Upper lobe of right lung (tissue), 1 donor: ENCODE measurements around the gene PATL1. TPM values are rescaled to one million over a fixed set of nuclear protein-coding genes. Genes with fewer than 3 reads are reported as not detected.
"Not testable (repeated sequence)": the region's sequence is repeated elsewhere in the genome, so short reads cannot be mapped to it uniquely, and the experiment has no call there.

Source experiments
- ATAC-seq: fragments of 200-7000 bp; cut with Tn5 transposase; one replicate; pipeline ENCODE4 v1.9.1; 2020; ENCODE audit warnings: mild to moderate bottlenecking, moderate library complexity
- DNase-seq: peaks from one replicate; pipeline ENCODE4 v3.0.0-alpha.2; 2020
- H3K27ac ChIP-seq: fragments of 200-600 bp; one replicate; pipeline ENCODE4 v1.8.0; 2022
- H3K27me3 ChIP-seq: fragments of 200-600 bp; one replicate; pipeline ENCODE4 v1.8.0; 2022; ENCODE audit warnings: mild to moderate bottlenecking
- H3K36me3 ChIP-seq: fragments of 200-600 bp; one replicate; pipeline ENCODE4 v1.8.0; 2022
- H3K4me1 ChIP-seq: fragments of 200-600 bp; one replicate; pipeline ENCODE4 v1.8.0; 2022
- H3K4me3 ChIP-seq: fragments of 200-600 bp; one replicate; pipeline ENCODE4 v1.8.0; 2022; ENCODE audit warnings: mild to moderate bottlenecking
- H3K9me3 ChIP-seq: fragments of 200-600 bp; one replicate; pipeline ENCODE4 v1.8.0; 2022
- intact Hi-C: fragments of 100-400 bp; cut with DNase I; formaldehyde crosslinking; loops from one replicate; pipeline ENCODE4 v1.11.0; 2022
- total RNA-seq: library from RNA; stranded (reverse); fragmentation: NEBNext Ultra II Directional; extraction: Animal tissue kit (Norgen Biotek cat#: 25700); gene quantifications from one replicate; pipeline ENCODE4 v1.2.1, GENCODE V29; 2021
- TF ChIP-seq, protein P1 (sequence below): fragments of 200-600 bp; IDR thresholded peaks from one replicate; pipeline ENCODE4 v1.8.0; 2022; ENCODE audit warnings: antibody characterized with exemption
- donor health status: DM: no; HTN: yes; CAD: no; lungs with severe emphysema.

Gene PATL1
- total RNA-seq, 1 donor from 2014 or later = 35.9 TPM

DNA sequence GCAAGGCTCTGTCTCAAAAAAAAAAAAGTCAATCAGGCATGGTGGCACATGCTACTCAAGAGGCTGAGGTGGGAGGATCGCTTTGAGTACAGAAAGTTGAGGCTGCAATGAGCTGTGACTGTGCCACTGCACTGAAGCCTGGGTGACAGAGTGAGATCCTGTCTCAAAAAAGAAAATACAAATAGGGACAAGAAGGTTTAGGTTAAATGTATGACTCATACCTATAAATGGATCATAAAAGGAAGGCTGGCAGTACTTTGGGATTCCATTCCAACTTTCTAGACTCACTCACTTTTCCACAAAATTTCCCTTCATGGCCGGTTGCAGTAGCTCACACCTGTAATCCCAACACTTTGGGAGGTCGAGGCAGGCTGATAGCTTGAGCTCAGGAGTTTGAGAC lies 27.7 kb downstream of the PATL1 start:
- Histone ChIP-seq H3K9me3 (no peaks in the 10 kb centered on the region), H3K27ac (no peak overlapping the region), H3K36me3 (peaks cover 95% of the 10 kb centered on the region), H3K4me3 (no peak overlapping the region), H3K4me1 (no peaks in the 10 kb centered on the region), H3K27me3 (no peaks in the 10 kb centered on the region)
- TF ChIP-seq, protein P1, sequence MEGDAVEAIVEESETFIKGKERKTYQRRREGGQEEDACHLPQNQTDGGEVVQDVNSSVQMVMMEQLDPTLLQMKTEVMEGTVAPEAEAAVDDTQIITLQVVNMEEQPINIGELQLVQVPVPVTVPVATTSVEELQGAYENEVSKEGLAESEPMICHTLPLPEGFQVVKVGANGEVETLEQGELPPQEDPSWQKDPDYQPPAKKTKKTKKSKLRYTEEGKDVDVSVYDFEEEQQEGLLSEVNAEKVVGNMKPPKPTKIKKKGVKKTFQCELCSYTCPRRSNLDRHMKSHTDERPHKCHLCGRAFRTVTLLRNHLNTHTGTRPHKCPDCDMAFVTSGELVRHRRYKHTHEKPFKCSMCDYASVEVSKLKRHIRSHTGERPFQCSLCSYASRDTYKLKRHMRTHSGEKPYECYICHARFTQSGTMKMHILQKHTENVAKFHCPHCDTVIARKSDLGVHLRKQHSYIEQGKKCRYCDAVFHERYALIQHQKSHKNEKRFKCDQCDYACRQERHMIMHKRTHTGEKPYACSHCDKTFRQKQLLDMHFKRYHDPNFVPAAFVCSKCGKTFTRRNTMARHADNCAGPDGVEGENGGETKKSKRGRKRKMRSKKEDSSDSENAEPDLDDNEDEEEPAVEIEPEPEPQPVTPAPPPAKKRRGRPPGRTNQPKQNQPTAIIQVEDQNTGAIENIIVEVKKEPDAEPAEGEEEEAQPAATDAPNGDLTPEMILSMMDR = no peak
- intact Hi-C loops = no loop called here
- no peak for ATAC-seq
- DNase-seq = no peak

DNA sequence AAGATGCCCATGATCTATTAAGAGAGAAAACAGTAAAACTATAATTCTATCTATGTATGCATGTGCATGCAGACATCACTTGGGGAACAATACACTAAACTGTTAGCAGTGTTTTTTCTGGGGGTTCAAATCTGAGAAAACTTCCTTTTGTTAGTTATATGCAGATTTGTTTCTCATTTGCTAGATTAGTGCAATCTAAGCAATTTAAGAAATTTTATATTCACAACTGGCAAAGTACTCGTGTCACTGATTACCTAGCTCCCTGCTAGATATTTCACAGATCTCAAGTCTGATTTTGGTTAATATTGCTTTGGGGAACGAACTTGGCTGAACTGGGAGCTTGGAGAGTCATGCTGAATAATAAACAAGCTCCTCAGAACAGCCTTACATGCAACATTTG lies 38.3 kb downstream of the PATL1 start:
- H3K4me1 ChIP-seq = no peaks in the 10 kb centered on the region
- H3K36me3 ChIP-seq = peaks cover 7% of the 10 kb centered on the region
- ATAC-seq = no peak
- no peak for DNase-seq
- TF ChIP-seq, protein P1 = no peak
- intact Hi-C loops = no loop called here
- H3K27ac ChIP-seq = no peak overlapping the region
- no peaks in the 10 kb centered on the region for H3K9me3 ChIP-seq
- no peaks in the 10 kb centered on the region for H3K27me3 ChIP-seq
- no peak overlapping the region for H3K4me3 ChIP-seq

DNA sequence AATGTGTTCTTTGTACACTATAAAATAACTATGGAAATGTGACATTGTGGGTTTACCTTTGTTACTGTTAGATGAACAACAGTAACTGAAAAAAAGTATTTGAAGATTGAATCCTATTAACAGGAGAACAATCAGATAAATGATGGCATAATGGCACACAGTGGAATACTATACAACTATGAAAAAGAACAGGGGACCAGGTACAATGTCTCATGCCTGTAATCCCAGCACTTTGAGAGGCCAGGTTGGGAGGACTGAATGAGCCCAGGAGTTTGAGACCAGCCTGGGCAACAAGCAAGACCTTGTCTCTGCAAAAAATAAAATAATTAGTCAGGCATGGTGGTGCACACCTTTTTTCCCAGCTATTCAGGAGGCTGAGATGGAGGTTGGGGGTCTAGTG lies 38.8 kb downstream of the PATL1 start:
- Histone ChIP-seq H3K27ac (no peak overlapping the region), H3K4me1 (no peaks in the 10 kb centered on the region), H3K36me3 (peaks cover 4% of the 10 kb centered on the region), H3K4me3 (no peak overlapping the region), H3K27me3 (no peaks in the 10 kb centered on the region), H3K9me3 (no peaks in the 10 kb centered on the region)
- TF ChIP-seq, protein P1 = no peak
- intact Hi-C loops = no loop called here
- ATAC-seq (no peak), DNase-seq (no peak)

DNA sequence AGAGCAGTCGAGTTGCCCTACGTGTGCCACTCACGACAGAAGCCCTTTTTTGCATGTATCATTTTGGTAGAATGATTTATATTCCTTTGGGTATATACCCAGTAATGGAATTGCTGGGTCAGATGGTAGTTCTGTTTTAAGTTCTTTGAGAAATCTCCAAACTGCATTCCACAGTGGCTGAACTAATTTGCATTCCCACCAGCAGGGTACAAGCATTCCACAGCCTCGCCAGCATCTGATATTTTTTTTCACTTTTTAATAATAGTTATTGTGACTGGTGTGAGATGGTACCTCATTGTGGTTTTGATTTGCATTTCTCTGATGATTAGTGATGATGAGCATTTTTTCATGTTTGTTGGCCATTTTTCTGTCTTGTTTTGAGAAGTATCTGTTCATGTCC lies 41.9 kb downstream of the PATL1 start:
- H3K27me3 ChIP-seq, H3K36me3 ChIP-seq, intact Hi-C loops, H3K4me1 ChIP-seq, H3K4me3 ChIP-seq, H3K9me3 ChIP-seq, DNase-seq, ATAC-seq, H3K27ac ChIP-seq: not testable (repeated sequence)

DNA sequence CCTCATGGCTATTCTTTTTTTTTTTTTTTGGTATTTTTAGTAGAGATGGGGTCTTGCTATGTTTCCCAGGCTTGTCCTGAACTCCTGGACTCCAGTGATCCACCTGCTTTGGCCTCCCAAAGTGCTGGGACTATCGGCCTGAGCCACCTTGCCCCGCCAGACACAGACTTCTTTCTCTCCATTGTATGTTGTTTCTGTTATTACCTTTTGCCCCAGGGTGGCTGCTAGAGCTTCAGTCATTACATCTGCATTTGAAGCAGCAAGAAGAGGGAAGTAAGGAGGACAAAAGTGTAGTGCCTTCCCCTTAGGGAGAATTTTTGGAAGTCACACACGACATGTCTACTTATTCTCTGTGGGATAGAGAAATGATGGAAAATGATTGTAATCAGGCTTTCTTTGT lies 43.1 kb downstream of the PATL1 start:
- H3K27me3 ChIP-seq = no peaks in the 10 kb centered on the region
- no peaks in the 10 kb centered on the region for H3K4me1 ChIP-seq
- TF ChIP-seq, protein P1 = no peak
- intact Hi-C loops = no loop called here
- ATAC-seq (no peak), DNase-seq (no peak)
- H3K4me3 ChIP-seq = no peak overlapping the region
- H3K36me3 ChIP-seq = no peaks in the 10 kb centered on the region
- H3K27ac ChIP-seq = no peak overlapping the region
- no peaks in the 10 kb centered on the region for H3K9me3 ChIP-seq

DNA sequence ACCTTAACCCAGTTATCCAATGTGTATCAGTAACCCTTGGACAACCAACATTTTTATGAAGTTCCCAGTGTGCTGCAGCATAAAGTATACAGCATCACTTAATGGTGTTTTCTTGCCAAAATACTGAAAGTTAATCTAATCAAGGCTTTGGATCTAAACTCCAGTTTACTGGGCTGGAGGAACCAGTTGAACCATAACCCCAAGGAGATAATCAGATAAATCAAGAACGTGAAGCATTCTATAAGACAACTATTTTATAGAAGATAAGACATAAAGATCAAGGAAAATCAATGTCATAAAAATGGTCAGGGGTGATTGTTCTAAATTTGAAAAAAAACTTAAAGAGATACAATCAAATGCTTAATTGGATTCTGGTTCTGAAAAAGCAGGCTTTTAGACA lies 51.0 kb downstream of the PATL1 start:
- no peak overlapping the region for H3K27ac ChIP-seq
- no peaks in the 10 kb centered on the region for H3K36me3 ChIP-seq
- no peaks in the 10 kb centered on the region for H3K27me3 ChIP-seq
- intact Hi-C loops = no loop called here
- peaks cover 18% of the 10 kb centered on the region for H3K4me1 ChIP-seq
- ATAC-seq (no peak), DNase-seq (no peak)
- H3K9me3 ChIP-seq = no peaks in the 10 kb centered on the region
- TF ChIP-seq, protein P1 = no peak
- no peak overlapping the region for H3K4me3 ChIP-seq
